ENCODE results near the gene BARD1.

BARD1 gene

Small RNA genes lying within 50 kb of the gene (small RNA-seq; reads per million reads assigned to genes)
- 1.2 reads per million for gene SNORA70I (ENCODE audit: insufficient read depth)
